GM21381 (cell line): ENCODE results near the gene PITPNM2.
"Not testable (repeated sequence)": the region's sequence is repeated elsewhere in the genome, so short reads cannot be mapped to it uniquely, and the experiment has no call there.

Experiments used
- ATAC-seq: cut with Tn5 transposase; IDR thresholded peaks from one replicate; pipeline ENCODE4 v1.9.1; 2021; ENCODE audit warnings: mild to moderate bottlenecking, moderate library complexity; ENCODE audit not compliant: unreplicated experiment

PITPNM2 gene

GRCh38 chr12:123121670-123122069 is 29.2 kb downstream of the PITPNM2 start:
- no peak for ATAC-seq

- ATAC-seq = peak; percentile 21
These were observed 30.3 kb downstream of the PITPNM2 start for GRCh38 chr12:123120452-123121166.

- peak; percentile 79 for ATAC-seq
These were observed 31.1 kb downstream of the PITPNM2 start for GRCh38 chr12:123119808-123120207.

- no peak for ATAC-seq
These were observed 32.4 kb downstream of the PITPNM2 start for GRCh38 chr12:123118497-123118896.

- ATAC-seq = no peak
These were observed 35.3 kb downstream of the PITPNM2 start for GRCh38 chr12:123115409-123116121.

GRCh38 chr12:123114304-123115083 is 36.4 kb downstream of the PITPNM2 start:
- no peak for ATAC-seq

GRCh38 chr12:123113026-123113425 is 37.9 kb downstream of the PITPNM2 start:
- ATAC-seq = no peak

- no peak for ATAC-seq
These were observed 39.3 kb downstream of the PITPNM2 start for GRCh38 chr12:123111498-123112165.

GRCh38 chr12:123109319-123109772 is 41.5 kb downstream of the PITPNM2 start:
- ATAC-seq = no peak

- ATAC-seq = no peak
These were observed 42.2 kb downstream of the PITPNM2 start for GRCh38 chr12:123108682-123109066.

- no peak for ATAC-seq
These were observed 42.8 kb downstream of the PITPNM2 start for GRCh38 chr12:123107926-123108681.

- no peak for ATAC-seq
These were observed 44.1 kb downstream of the PITPNM2 start for GRCh38 chr12:123106640-123107359.

GRCh38 chr12:123105211-123105826 is 45.6 kb downstream of the PITPNM2 start:
- no peak for ATAC-seq

GRCh38 chr12:123104809-123105208 is 46.1 kb downstream of the PITPNM2 start:
- no peak for ATAC-seq

- ATAC-seq = not testable (repeated sequence)
These were observed 46.8 kb downstream of the PITPNM2 start for GRCh38 chr12:123104094-123104493.

- ATAC-seq = no peak
These were observed 47.9 kb downstream of the PITPNM2 start for GRCh38 chr12:123102781-123103503.

GRCh38 chr12:123102366-123102765 is 48.5 kb downstream of the PITPNM2 start:
- no peak for ATAC-seq

- no peak for ATAC-seq
These were observed 49.4 kb downstream of the PITPNM2 start for GRCh38 chr12:123101526-123101925.
